B cell (primary cell): ENCODE measurements around the gene RPS8. TPM values are rescaled to one million over a fixed set of nuclear protein-coding genes. Genes with fewer than 3 reads are reported as not detected.

Experiments used
- ATAC-seq: fragments of 200-7000 bp; cut with Tn5 transposase; one replicate; pipeline ENCODE4 v1.10.0; 2021; ENCODE audit warnings: low read depth, mild to moderate bottlenecking, moderate number of reproducible peaks, moderate library complexity
- CTCF ChIA-PET: fragments of 350-600 bp; sonication (Branson Sonifier 250); formaldehyde crosslinking; loops from one replicate; lab custom pipeline; 2021; ENCODE audit warnings: antibody characterized with exemption, inconsistent platforms; lab: Charles Lee
- POLR2A ChIA-PET: fragments of 350-600 bp; sonication (Branson Sonifier 250); formaldehyde crosslinking; loops from one replicate; lab custom pipeline; 2021; ENCODE audit warnings: antibody characterized with exemption; lab: Charles Lee
- DNase-seq: peaks from one replicate; pipeline ENCODE4 v3.0.0; 2013
- H2AFZ ChIP-seq: 2 replicates; pipeline ENCODE4 v1.6.1; 2012; ENCODE audit warnings: mild to moderate bottlenecking, low read depth, low read length; ENCODE audit not compliant: insufficient read depth, poor library complexity, severe bottlenecking
- H3K27ac ChIP-seq, 2 donors: 1 replicate in 1 of 2; 2 replicates in 1 of 2; pipeline ENCODE4 v1.5.1; 2012 to 2013; ENCODE audit warnings: low read length in 2 of 2, mild to moderate bottlenecking in 2 of 2, moderate library complexity in 1 of 2
- H3K27me3 ChIP-seq, 4 experiments: fragments of 200-600 bp in 1 of 4; sonication (generic) in 1 of 4; replicated peaks in 1 of 4; 1 replicate in 2 of 4; 2 replicates in 2 of 4; pipeline versions ENCODE4 v1.6.1 to v1.7.0; 2013 to 2016; ENCODE audit warnings: low read length in 3 of 4, mild to moderate bottlenecking in 2 of 4, mixed read lengths in 1 of 4, moderate library complexity in 1 of 4; ENCODE audit not compliant: insufficient read depth in 4 of 4, control insufficient read depth in 3 of 4; ENCODE audit errors: control extremely low read depth in 1 of 4
- H3K36me3 ChIP-seq, 2 experiments: replicated peaks in 1 of 2; 1 replicate in 1 of 2; 2 replicates in 1 of 2; pipeline versions ENCODE4 v1.6.1 to v1.7.1; 2013; ENCODE audit warnings: low read length in 1 of 2; ENCODE audit not compliant: insufficient read depth in 2 of 2, control insufficient read depth in 1 of 2; ENCODE audit errors: control extremely low read depth in 1 of 2, extremely low read depth in 1 of 2
- H3K4me1 ChIP-seq, 2 donors: fragments of 200-600 bp in 1 of 2; sonication (generic) in 1 of 2; 1 replicate in 1 of 2; 2 replicates in 1 of 2; pipeline versions ENCODE4 v1.5.1 to v1.6.1; 2013 to 2017; ENCODE audit warnings: low read length in 2 of 2; ENCODE audit not compliant: control insufficient read depth in 2 of 2, insufficient read depth in 2 of 2
- H3K4me2 ChIP-seq: replicated peaks from 2 replicates; pipeline ENCODE3; 2012; ENCODE audit warnings: mild to moderate bottlenecking, low read depth, low read length; ENCODE audit not compliant: poor library complexity, severe bottlenecking
- H3K4me3 ChIP-seq, 5 experiments: fragments of 200-600 bp in 1 of 5; sonication (generic) in 1 of 5; 1 replicate in 3 of 5; 2 replicates in 2 of 5; pipeline versions ENCODE4 v1.5.1 to v1.7.0; 2011 to 2016; ENCODE audit warnings: low read length in 4 of 5, mild to moderate bottlenecking in 4 of 5, low read depth in 2 of 5, control low read depth in 1 of 5, moderate library complexity in 1 of 5; ENCODE audit not compliant: insufficient read depth in 1 of 5; ENCODE audit errors: control extremely low read depth in 1 of 5, extremely low read depth in 1 of 5
- H3K79me2 ChIP-seq: fragments of 200-600 bp; sonication (generic); one replicate; pipeline ENCODE4 v1.6.0; 2016; ENCODE audit warnings: low read length; ENCODE audit not compliant: control insufficient read depth, insufficient read depth
- H3K9ac ChIP-seq: fragments of 200-600 bp; sonication (generic); 2 replicates; pipeline ENCODE4 v1.6.1; 2017; ENCODE audit warnings: mild to moderate bottlenecking, low read length, moderate library complexity
- H3K9me3 ChIP-seq, 3 donors: one replicate each; pipeline versions ENCODE4 v1.6.1 to v1.7.1; 2013; ENCODE audit warnings: low read length in 2 of 3; ENCODE audit not compliant: control insufficient read depth in 2 of 3, insufficient read depth in 1 of 3; ENCODE audit errors: control extremely low read depth in 1 of 3
- H4K20me1 ChIP-seq: 2 replicates; pipeline ENCODE4 v1.6.0; 2012; ENCODE audit warnings: mild to moderate bottlenecking, low read length; ENCODE audit not compliant: insufficient read depth, control insufficient read depth, poor library complexity, severe bottlenecking
- H3K27ac Mint-ChIP-seq: one replicate; pipeline ENCODE4 v1.8.0; 2021; ENCODE audit warnings: mixed read lengths
- H3K27me3 Mint-ChIP-seq: one replicate; pipeline ENCODE4 v1.8.0; 2021; ENCODE audit warnings: mixed read lengths
- H3K4me1 Mint-ChIP-seq: one replicate; pipeline ENCODE4 v1.8.0; 2021; ENCODE audit warnings: mixed read lengths
- H3K4me3 Mint-ChIP-seq: one replicate; pipeline ENCODE4 v1.8.0; 2021; ENCODE audit warnings: mixed read lengths
- H3K9me3 Mint-ChIP-seq: one replicate; pipeline ENCODE4 v1.8.0; 2022; ENCODE audit warnings: mixed read lengths; ENCODE audit not compliant: insufficient read depth
- EZH2 ChIP-seq: IDR thresholded peaks from 2 replicates; pipeline ENCODE4 v1.6.1; 2012; ENCODE audit warnings: borderline replicate concordance, low read depth, mild to moderate bottlenecking, moderate library complexity, low read length; ENCODE audit not compliant: insufficient read depth, poor library complexity, severe bottlenecking
- WGBS: methylation state at CpG from one replicate; pipeline ENCODE4 v1.1.5; 2013; ENCODE audit warnings: missing lambda C conversion rate; ENCODE audit not compliant: insufficient coverage; 5-methylcytosine and 5-hydroxymethylcytosine counted together
- intact Hi-C: fragments of 100-400 bp; cut with micrococcal nuclease; formaldehyde crosslinking; loops from one replicate; pipeline ENCODE4 v1.10.0; 2022
- polyA plus RNA-seq: library from polyadenylated mRNA; depleted of rRNA; stranded (reverse); fragments of >200 nt; gene quantifications from 2 replicates; pipeline ENCODE4 v1.2.3, GENCODE V29; 2012
- total RNA-seq, 2 donors: library from RNA; stranded (reverse); fragments of 120-200 nt in 1 of 2; gene quantifications; 1 replicate in 1 of 2; 2 replicates in 1 of 2; pipeline versions ENCODE4 v1.2.3 to v1.2.4, GENCODE V29; 2013 to 2022
- TF ChIP-seq, protein P1 (sequence below): fragments of 200-600 bp; IDR thresholded peaks from one replicate; pipeline ENCODE4 v1.8.0; 2022; ENCODE audit warnings: antibody characterized with exemption, mild to moderate bottlenecking

Gene RPS8
- total and polyA plus RNA-seq, 2 donors (not counting 1 experiment from before 2014, with no cell fraction given), result 2,525 to 4,047 TPM

DNA sequence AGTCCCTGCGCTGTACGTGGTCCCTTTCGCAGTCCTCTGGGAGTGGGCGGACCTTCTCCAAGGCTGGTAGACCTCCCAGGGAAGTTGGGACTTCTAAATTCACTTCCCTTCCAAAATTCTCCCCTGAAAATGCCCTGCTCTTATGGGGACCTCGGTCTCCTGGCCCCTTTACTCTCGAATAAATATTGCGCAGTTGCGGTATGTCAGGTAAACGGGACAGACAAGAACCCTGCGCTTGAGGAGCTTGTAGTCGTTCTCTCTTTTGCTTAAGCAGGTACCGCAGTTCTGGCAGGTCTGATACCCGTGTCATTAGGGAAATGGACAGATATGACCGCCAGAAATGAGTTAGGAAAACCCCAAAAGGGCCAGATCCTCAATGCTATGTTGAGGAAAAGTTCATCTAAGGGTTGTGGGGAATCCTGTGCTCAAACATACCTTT, 35.1 kb upstream of the RPS8 start:
- Histone ChIP-seq H2AFZ (peak overlapping the region; percentile 96), H3K9ac (peak overlapping the region; percentile 90), H3K27me3 (no peaks in the 10 kb centered on the region), H3K36me3 (no peaks in the 10 kb centered on the region), H3K4me2 (peak overlapping the region; percentile 96), H3K4me3 (peak overlapping the region; percentile 54 to 90 (median 87)), H3K27ac (peak overlapping the region; percentile 38 to 85), H3K9me3 (peaks cover 0 to 4% (median 0%) of the 10 kb centered on the region in 3 donors), H4K20me1 (no peaks in the 10 kb centered on the region), H3K4me1 (peaks cover 7 to 12% of the 10 kb centered on the region in 2 donors), H3K79me2 (peaks cover 7% of the 10 kb centered on the region)
- Mint-ChIP-seq H3K4me1 (peaks cover 17% of the 10 kb centered on the region), H3K9me3 (no peaks in the 10 kb centered on the region), H3K4me3 (peak overlapping the region; percentile 95), H3K27me3 (no peaks in the 10 kb centered on the region), H3K27ac (peak overlapping the region; percentile 93)
- ATAC-seq, result no peak
- intact Hi-C loops, result no loop called here
- no peak for DNase-seq
- ChIA-PET CTCF (interaction anchor here (0.5 to 0.9 kb wide), 2 partner anchors 9 to 11 kb away, joined by 3 to 7 read pairs; partner anchors contain the start of gene RNU5D-1), POLR2A (no interaction called here)
- TF ChIP-seq EZH2, result no peak
- TF ChIP-seq, protein P1, sequence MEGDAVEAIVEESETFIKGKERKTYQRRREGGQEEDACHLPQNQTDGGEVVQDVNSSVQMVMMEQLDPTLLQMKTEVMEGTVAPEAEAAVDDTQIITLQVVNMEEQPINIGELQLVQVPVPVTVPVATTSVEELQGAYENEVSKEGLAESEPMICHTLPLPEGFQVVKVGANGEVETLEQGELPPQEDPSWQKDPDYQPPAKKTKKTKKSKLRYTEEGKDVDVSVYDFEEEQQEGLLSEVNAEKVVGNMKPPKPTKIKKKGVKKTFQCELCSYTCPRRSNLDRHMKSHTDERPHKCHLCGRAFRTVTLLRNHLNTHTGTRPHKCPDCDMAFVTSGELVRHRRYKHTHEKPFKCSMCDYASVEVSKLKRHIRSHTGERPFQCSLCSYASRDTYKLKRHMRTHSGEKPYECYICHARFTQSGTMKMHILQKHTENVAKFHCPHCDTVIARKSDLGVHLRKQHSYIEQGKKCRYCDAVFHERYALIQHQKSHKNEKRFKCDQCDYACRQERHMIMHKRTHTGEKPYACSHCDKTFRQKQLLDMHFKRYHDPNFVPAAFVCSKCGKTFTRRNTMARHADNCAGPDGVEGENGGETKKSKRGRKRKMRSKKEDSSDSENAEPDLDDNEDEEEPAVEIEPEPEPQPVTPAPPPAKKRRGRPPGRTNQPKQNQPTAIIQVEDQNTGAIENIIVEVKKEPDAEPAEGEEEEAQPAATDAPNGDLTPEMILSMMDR, result no peak
- 2% methylated on average over 11 of the region's 14 CpGs for WGBS

DNA sequence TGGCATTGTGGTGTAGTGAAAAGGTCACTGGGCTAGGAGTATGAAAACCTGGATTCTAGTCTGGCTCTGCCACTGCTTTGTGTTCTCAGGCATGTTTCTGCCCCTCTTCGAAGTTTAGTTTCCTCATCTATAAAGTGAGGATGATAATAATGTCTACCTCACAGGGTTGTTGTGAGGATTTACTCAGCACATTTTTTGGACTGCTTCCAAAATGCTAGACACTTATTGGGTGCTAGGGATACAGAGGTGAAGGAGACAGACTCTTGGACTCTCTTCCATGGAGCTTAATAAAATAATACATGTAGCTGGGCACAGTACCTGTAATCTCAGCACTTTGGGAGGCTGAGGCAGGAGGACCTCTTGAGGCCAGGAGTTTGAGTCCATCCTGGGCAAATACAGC, 32.1 kb upstream of the RPS8 start:
- Histone ChIP-seq H4K20me1 (no peaks in the 10 kb centered on the region), H3K4me1 (peaks cover 7 to 12% of the 10 kb centered on the region in 2 donors), H3K36me3 (no peaks in the 10 kb centered on the region), H3K9me3 (peaks cover 0 to 3% (median 0%) of the 10 kb centered on the region in 3 donors), H3K9ac (no peak overlapping the region), H3K27me3 (no peaks in the 10 kb centered on the region), H3K4me2 (no peak overlapping the region), H3K4me3 (no peak overlapping the region), H2AFZ (no peak overlapping the region), H3K27ac (no peak overlapping the region), H3K79me2 (peaks cover 7% of the 10 kb centered on the region)
- ATAC-seq (no peak), DNase-seq (no peak)
- intact Hi-C loops, result no loop called here
- no peak for TF ChIP-seq EZH2
- TF ChIP-seq, protein P1, result no peak
- Mint-ChIP-seq H3K27me3 (no peaks in the 10 kb centered on the region), H3K9me3 (no peaks in the 10 kb centered on the region), H3K4me3 (no peak overlapping the region), H3K4me1 (peaks cover 17% of the 10 kb centered on the region), H3K27ac (no peak overlapping the region)
- WGBS, result no CpG with 5 or more reads among the region's 1 CpG
- POLR2A ChIA-PET, result interaction anchor here (0.7 kb wide), 1 partner anchor 79 kb away, joined by 4 read pairs; no protein-coding TSS in a partner anchor
- CTCF ChIA-PET, result interaction anchor here (0.8 to 2.9 kb wide), 6 partner anchors 12 to 77 kb away, joined by 4 to 16 read pairs (median 4); partner anchors contain the start of genes RNU5D-1 and RPS8
